GM12892 (cell line): Measurements from ENCODE around the gene NRXN3.

ENCODE experiments used
- POLR2A ChIP-seq: IDR thresholded peaks from 2 replicates; pipeline ENCODE4 v1.6.1; 2011; ENCODE audit warnings: low read depth, low read length, control low read depth
- POLR2AphosphoS5 ChIP-seq: IDR thresholded peaks from 2 replicates; pipeline ENCODE4 v1.6.1; 2011; ENCODE audit warnings: low read depth, low read length, control low read depth
- TAF1 ChIP-seq: IDR thresholded peaks from 2 replicates; pipeline ENCODE4 v1.6.1; 2011; ENCODE audit warnings: low read depth, mild to moderate bottlenecking, control low read depth, low read length, borderline replicate concordance

GRCh38 chr14:78488938-78489337 lies 318.8 kb downstream of the NRXN3 start:
- TF ChIP-seq POLR2A (no peak), POLR2AphosphoS5 (no peak), TAF1 (no peak)
